COLO829 (cell line): Measurements from ENCODE around the gene CLIC6.

ENCODE experiments used
- DNase-seq: peaks from one replicate; pipeline ENCODE4 v3.0.0; 2012; ENCODE audit warnings: low spot score

The CLIC6 gene

GRCh38 chr21:34728479-34728878 lies 59.7 kb downstream of the CLIC6 start:
- no peak for DNase-seq

GRCh38 chr21:34730194-34730593 lies 61.4 kb downstream of the CLIC6 start:
- no peak for DNase-seq

GRCh38 chr21:34730756-34731445 lies 62.1 kb downstream of the CLIC6 start:
- DNase-seq: peak; percentile 78

GRCh38 chr21:34732388-34732821 lies 63.6 kb downstream of the CLIC6 start:
- no peak for DNase-seq

- DNase-seq: no peak
Observed at GRCh38 chr21:34733852-34734251, 65.1 kb downstream of the CLIC6 start.

GRCh38 chr21:34734696-34735095 lies 65.9 kb downstream of the CLIC6 start:
- no peak for DNase-seq

- no peak for DNase-seq
Observed at GRCh38 chr21:34736116-34736874, 67.5 kb downstream of the CLIC6 start.

- DNase-seq: no peak
Observed at GRCh38 chr21:34737115-34737514, 68.3 kb downstream of the CLIC6 start.

GRCh38 chr21:34740198-34740597 lies 71.4 kb downstream of the CLIC6 start:
- DNase-seq: no peak

- no peak for DNase-seq
Observed at GRCh38 chr21:34743285-34743684, 74.5 kb downstream of the CLIC6 start.

GRCh38 chr21:34743831-34744230 lies 75.0 kb downstream of the CLIC6 start:
- no peak for DNase-seq

- no peak for DNase-seq
Observed at GRCh38 chr21:34744801-34745200, 76.0 kb downstream of the CLIC6 start.

- DNase-seq: peak; percentile 71
Observed at GRCh38 chr21:34745557-34746255, 76.9 kb downstream of the CLIC6 start.

- no peak for DNase-seq
Observed at GRCh38 chr21:34748862-34749261, 80.1 kb downstream of the CLIC6 start.

GRCh38 chr21:34754690-34755647 lies 86.2 kb downstream of the CLIC6 start:
- no peak for DNase-seq

GRCh38 chr21:34761758-34762330 lies 93.0 kb downstream of the CLIC6 start:
- DNase-seq: no peak

- DNase-seq: no peak
Observed at GRCh38 chr21:34762786-34763185, 94.0 kb downstream of the CLIC6 start.

- DNase-seq: no peak
Observed at GRCh38 chr21:34764715-34765284, 96.0 kb downstream of the CLIC6 start.

- DNase-seq: no peak
Observed at GRCh38 chr21:34765619-34766018, 96.8 kb downstream of the CLIC6 start.

GRCh38 chr21:34766862-34767261 lies 98.1 kb downstream of the CLIC6 start:
- DNase-seq: no peak
